ENCODE data around the gene IMPA2.

GRCh38 chr18:12034241-12035100 lies 53.2 kb downstream of the IMPA2 start:
- TF ChIP-seq CTCF (IDR thresholded peaks at IDR 0.05; ENCODE audit: low read depth, low read length, poor library complexity, severe bottlenecking) = no peak
- TF ChIP-seq EZH2phosphoT487 (IDR thresholded peaks at IDR 0.05; ENCODE audit: borderline replicate concordance, low read length) = no peak

Data from DOHH2 (cell line).